ENCODE measurements around the gene ZCWPW1. TPM values are rescaled to one million over a fixed set of nuclear protein-coding genes. Genes with fewer than 3 reads are reported as not detected.

ZCWPW1 gene
- total and polyA plus RNA-seq, 2 of the 13 experiments (the other 11 are each of a cell fraction or from before 2014, with no cell fraction given): 2.4 to 2.5 TPM

DNA sequence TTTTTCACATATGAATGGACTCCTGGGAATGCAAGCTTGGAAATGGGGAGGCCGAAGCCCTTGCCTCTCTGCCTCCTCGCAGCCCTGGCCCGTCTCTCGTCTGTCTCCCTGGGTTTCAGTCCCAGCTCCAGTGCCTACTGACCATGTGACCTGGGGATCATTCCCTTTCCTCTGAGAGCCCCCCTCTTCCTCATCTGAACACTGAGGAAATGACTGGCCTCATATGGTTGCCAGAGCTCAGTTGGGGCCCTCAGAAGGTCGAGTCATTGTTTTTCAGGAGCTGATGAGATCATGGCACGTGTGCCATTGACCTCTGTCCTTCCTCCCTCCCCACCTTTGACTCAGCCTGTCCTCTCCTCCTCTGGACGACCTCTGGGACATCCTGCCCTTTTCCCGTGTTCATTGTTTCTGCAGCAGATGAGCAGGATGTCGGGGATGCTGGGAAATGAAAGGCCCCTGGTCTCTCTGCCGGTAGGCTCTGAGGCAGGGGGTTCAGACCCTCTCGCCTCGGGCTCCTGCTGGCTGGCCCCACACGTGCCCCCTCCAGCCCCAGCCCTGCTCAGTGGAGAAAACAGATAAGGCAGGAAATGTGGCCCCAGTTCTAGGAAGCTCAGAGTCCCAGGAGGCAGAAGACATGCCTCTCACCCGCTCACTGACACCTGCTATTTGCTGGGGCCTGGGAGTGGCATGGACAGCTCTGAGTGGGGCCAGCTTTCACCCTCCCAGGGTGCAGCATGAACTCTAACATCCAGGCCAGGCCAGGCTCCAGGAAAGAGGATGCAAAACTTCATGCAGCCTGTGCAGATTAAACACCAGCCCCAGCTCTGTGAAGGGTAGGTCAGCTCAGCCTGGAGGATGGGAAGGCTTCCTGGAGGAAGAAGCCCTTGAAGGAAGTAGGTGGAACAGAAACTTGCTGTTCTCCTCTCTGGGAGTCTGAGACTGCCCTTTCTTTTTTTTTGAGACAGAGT is 16.1 kb upstream of the ZCWPW1 start (continued):
- TF ChIP-seq REPIN1 (CRISPR knock-in tag; IDR thresholded peaks at IDR 0.05; ENCODE audit: borderline replicate concordance, low read depth): peak; percentile 82
- TF ChIP-seq, protein P1, sequence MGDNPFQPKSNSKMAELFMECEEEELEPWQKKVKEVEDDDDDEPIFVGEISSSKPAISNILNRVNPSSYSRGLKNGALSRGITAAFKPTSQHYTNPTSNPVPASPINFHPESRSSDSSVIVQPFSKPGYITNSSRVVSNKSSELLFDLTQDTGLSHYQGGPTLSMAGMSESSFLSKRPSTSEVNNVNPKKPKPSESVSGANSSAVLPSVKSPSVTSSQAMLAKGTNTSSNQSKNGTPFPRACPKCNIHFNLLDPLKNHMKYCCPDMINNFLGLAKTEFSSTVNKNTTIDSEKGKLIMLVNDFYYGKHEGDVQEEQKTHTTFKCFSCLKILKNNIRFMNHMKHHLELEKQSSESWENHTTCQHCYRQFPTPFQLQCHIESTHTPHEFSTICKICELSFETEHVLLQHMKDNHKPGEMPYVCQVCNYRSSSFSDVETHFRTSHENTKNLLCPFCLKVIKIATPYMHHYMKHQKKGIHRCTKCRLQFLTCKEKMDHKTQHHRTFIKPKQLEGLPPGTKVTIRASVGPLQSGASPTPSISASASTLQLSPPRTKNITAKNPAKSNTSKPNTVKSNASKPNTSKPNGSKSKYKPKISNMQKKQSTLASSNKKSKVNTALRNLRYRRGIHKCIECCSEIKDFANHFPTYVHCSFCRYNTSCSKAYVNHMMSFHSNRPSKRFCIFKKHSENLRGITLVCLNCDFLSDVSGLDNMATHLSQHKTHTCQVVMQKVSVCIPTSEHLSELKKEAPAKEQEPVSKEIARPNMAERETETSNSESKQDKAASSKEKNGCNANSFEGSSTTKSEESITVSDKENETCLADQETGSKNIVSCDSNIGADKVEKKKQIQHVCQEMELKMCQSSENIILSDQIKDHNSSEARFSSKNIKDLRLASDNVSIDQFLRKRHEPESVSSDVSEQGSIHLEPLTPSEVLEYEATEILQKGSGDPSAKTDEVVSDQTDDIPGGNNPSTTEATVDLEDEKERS (CRISPR knock-in tag; IDR thresholded peaks at IDR 0.05): peak; percentile 91
- no peak for TF ChIP-seq ZNF34 (CRISPR knock-in tag; IDR thresholded peaks at IDR 0.05; ENCODE audit: borderline replicate concordance)
- peak; percentile 92 for TF ChIP-seq ZNF605 (CRISPR knock-in tag; IDR thresholded peaks at IDR 0.05)
- TF ChIP-seq BCL6 (CRISPR knock-in tag; IDR thresholded peaks at IDR 0.05): peak; percentile 68; the same call in 1 of the 2 replicates
- peak; percentile 73 for TF ChIP-seq ZNF556 (CRISPR knock-in tag; IDR thresholded peaks at IDR 0.05; ENCODE audit: borderline replicate concordance)
- TF ChIP-seq, protein P2, sequence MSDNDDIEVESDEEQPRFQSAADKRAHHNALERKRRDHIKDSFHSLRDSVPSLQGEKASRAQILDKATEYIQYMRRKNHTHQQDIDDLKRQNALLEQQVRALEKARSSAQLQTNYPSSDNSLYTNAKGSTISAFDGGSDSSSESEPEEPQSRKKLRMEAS (IDR thresholded peaks at IDR 0.05): peak; percentile 91
- no peak; the same call in 1 of the 2 replicates for TF ChIP-seq ZZZ3 (CRISPR knock-in tag; IDR thresholded peaks at IDR 0.05; ENCODE audit: borderline replicate concordance)
- TF ChIP-seq, protein P3, sequence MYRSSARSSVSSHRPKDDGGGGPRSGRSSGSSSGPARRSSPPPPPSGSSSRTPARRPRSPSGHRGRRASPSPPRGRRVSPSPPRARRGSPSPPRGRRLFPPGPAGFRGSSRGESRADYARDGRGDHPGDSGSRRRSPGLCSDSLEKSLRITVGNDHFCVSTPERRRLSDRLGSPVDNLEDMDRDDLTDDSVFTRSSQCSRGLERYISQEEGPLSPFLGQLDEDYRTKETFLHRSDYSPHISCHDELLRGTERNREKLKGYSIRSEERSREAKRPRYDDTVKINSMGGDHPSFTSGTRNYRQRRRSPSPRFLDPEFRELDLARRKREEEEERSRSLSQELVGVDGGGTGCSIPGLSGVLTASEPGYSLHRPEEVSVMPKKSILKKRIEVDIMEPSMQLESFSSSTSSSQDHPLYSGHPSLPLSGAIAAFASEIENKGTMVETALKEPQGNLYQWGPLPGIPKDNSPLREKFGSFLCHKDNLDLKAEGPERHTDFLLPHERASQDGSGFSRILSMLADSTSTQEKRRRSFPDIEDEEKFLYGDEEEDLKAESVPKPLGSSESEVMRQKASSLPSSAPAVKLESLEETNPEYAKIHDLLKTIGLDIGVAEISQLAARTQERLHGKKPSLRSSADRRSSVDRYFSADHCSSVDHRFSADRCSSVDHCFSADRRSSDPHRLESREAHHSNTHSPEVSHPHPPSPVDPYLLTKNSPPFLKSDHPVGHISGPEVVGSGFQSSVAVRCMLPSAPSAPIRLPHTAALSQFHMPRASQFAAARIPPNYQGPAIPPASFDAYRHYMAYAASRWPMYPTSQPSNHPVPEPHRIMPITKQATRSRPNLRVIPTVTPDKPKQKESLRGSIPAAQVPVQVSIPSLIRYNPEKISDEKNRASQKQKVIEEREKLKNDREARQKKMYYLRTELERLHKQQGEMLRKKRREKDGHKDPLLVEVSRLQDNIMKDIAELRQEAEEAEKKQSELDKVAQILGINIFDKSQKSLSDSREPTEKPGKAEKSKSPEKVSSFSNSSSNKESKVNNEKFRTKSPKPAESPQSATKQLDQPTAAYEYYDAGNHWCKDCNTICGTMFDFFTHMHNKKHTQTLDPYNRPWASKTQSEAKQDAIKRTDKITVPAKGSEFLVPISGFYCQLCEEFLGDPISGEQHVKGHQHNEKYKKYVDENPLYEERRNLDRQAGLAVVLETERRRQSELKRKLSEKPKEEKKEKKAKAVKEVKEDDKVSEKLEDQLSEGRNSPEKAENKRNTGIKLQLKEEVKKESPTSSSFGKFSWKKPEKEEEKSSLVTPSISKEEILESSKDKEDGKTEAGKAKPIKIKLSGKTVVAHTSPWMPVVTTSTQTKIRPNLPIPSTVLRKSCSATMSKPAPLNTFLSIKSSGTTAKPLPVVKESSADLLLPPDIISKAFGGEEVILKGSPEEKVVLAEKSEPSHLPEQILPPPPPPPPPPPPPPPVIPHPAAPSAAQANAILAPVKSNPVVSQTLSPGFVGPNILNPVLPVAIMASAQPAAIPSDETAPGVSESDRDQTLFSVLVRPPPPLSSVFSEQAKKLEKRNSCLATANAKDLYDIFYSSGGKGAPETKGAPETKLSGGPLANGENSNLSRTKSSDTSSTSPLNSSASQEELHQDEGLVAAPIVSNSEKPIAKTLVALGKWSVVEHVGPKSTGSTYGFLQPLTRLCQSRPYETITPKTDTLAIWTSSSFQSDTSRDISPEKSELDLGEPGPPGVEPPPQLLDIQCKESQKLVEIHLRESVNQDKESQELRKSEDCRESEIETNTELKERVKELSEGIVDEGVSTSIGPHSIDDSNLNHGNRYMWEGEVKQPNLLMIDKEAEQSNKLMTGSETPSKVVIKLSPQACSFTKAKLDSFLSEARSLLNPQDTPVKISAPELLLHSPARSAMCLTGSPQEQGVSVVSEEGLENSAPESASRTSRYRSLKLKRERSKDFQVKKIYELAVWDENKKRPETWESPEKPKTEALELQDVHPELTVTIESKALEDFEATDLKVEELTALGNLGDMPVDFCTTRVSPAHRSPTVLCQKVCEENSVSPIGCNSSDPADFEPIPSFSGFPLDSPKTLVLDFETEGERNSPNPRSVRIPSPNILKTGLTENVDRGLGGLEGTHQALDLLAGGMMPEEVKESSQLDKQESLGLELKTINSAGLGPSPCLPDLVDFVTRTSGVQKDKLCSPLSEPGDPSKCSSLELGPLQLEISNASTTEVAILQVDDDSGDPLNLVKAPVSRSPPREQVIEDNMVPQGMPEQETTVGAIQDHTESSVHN (CRISPR knock-in tag; IDR thresholded peaks at IDR 0.05): 0 out of 2 replicates have a peak, but pooled peaks have one; percentile 30
- no peak for TF ChIP-seq EZH2 (conservative IDR thresholded peaks at IDR 0.05; ENCODE audit: low read depth, low read length)
- no peak for TF ChIP-seq ZNF850 (CRISPR knock-in tag; conservative IDR thresholded peaks at IDR 0.05)
- no peak for TF ChIP-seq SRY (CRISPR knock-in tag; IDR thresholded peaks at IDR 0.05)
- TF ChIP-seq, protein P4, sequence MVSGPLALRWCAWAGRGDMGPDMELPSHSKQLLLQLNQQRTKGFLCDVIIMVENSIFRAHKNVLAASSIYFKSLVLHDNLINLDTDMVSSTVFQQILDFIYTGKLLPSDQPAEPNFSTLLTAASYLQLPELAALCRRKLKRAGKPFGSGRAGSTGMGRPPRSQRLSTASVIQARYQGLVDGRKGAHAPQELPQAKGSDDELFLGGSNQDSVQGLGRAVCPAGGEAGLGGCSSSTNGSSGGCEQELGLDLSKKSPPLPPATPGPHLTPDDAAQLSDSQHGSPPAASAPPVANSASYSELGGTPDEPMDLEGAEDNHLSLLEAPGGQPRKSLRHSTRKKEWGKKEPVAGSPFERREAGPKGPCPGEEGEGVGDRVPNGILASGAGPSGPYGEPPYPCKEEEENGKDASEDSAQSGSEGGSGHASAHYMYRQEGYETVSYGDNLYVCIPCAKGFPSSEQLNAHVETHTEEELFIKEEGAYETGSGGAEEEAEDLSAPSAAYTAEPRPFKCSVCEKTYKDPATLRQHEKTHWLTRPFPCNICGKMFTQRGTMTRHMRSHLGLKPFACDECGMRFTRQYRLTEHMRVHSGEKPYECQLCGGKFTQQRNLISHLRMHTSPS (CRISPR knock-in tag; IDR thresholded peaks at IDR 0.05; ENCODE audit: low read depth): no peak

Data from HepG2 (cell line).